22Rv1 (cell line): ENCODE measurements around the gene SH2D3C.

ENCODE experiments used
- H3K27ac ChIP-seq: fragments of 450-650 bp; 2 replicates; pipeline ENCODE4 v1.5.1; 2017
- ZFX ChIP-seq: fragments of 450-650 bp; IDR thresholded peaks from 2 replicates; pipeline ENCODE4 v1.6.1; 2017; ENCODE audit warnings: antibody characterized with exemption, borderline replicate concordance
- TF ChIP-seq, protein P1 (sequence below): fragments of 450-650 bp; IDR thresholded peaks from 2 replicates; pipeline ENCODE4 v1.5.1; 2017; ENCODE audit warnings: mild to moderate bottlenecking

The SH2D3C gene

DNA sequence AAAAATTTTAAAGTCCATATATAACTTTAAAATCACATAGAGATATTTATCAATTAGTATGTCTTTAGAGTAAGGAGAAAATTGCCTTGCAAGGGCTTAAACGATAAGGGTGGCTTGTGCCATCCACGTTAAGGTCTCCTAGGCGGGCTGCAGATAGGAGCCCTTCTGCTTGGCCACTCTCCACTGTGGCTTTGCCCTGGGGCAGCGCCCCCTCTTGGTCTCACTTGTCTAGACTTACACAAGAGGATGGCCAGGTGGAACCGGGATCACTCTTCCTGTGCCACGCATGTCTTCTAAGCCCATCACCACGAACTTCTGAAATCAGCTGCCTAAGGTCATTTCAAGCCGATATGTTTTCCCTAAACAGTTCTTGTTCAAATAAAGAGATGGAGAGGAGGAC, 27.2 kb upstream of the SH2D3C start:
- no peak overlapping the region for H3K27ac ChIP-seq
- no peak for TF ChIP-seq ZFX
- TF ChIP-seq, protein P1, sequence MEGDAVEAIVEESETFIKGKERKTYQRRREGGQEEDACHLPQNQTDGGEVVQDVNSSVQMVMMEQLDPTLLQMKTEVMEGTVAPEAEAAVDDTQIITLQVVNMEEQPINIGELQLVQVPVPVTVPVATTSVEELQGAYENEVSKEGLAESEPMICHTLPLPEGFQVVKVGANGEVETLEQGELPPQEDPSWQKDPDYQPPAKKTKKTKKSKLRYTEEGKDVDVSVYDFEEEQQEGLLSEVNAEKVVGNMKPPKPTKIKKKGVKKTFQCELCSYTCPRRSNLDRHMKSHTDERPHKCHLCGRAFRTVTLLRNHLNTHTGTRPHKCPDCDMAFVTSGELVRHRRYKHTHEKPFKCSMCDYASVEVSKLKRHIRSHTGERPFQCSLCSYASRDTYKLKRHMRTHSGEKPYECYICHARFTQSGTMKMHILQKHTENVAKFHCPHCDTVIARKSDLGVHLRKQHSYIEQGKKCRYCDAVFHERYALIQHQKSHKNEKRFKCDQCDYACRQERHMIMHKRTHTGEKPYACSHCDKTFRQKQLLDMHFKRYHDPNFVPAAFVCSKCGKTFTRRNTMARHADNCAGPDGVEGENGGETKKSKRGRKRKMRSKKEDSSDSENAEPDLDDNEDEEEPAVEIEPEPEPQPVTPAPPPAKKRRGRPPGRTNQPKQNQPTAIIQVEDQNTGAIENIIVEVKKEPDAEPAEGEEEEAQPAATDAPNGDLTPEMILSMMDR = peak; percentile 52

DNA sequence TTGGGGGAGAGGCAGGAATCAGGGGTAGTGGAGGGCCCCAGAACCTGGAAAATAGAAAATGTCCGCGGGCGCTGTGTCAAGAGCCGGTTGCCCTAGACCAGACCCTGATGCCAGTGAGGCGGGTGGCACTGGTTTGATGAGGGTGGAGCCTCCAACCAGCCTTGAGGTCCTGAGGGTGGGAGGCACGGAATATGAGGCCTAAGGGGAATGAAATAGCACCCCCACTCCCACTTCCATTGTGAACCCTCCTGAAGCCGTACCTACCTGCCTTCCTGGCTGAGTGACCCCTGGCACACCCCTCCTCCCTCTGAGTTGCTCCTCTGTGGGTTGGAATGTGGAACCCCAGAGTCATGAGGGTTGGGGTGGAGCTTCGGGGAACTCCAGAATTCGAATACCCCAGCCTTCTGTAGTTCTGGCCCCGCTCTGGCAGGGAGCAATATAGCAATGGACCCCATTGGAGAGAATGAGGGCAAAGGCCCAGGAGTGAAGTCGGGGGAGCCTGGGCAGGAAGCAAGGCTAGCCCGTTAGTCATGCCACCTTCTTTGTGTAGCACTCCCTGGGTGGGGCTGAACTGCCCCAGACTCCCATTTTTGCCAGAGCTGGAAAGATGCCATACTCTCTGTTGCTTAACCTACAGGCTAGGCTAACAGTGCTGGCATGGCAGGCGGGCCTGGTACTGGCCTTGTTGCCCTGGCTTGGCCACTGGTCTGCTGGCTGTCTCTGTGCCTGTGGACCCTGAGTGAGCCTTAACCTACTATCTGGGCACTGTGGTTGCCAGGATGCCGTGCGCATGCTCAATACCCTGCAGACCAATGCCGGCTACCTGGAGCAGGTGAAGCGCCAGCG, 25.3 kb upstream of the SH2D3C start:
- TF ChIP-seq, protein P1 = no peak
- no peak for TF ChIP-seq ZFX
- H3K27ac ChIP-seq = peak overlapping the region; percentile 85

DNA sequence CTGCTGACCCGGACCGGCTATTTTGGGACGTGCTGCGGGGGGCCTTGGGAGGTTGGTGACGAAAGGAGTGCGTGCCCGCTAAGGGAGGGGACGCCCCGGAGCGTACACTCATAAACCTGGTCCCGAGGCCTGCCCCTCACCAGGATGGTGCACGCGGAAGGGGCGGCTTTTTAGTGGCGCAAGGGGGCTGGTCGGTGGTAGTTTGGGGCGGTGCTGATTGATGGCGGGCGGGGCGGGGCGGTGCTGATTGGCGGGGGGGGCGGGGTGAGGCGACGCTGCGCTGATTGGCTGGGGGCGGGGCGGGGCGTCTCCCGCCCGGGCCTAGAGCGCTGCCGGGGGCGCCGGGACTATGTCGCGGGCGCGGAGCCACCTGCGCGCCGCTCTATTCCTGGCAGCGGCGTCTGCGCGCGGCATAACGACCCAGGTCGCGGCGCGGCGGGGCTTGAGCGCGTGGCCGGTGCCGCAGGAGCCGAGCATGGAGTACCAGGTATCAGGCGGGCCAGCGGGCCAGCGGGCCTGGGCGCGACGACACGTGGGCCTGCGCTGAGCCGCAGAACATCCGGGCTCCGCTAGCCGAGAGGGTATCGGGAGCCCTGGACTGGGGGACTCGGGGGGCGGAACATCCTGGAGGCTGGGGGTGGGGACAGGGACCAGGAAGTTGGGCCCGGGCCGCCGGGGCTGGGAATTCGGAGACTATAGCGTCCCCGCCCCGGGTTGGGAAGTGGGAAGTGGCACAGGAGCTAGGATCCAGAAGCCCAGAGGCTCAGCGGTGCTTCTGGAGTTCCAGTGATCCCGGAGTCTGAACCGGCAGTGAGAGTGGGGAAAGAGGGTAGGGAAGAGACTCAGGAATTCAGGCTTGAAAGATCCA, 24.3 kb upstream of the SH2D3C start, which contains the start of gene FPGS:
Gene FPGS, plus strand, starts transcription at position 307 of the 868 bp plus-strand sequence. Its CDS starts 43 bp downstream, at position 350.
- H3K27ac ChIP-seq = peak within 1 kb of the TSS; percentile 85
- TF ChIP-seq, protein P1 = no peak
- TF ChIP-seq ZFX = no peak

DNA sequence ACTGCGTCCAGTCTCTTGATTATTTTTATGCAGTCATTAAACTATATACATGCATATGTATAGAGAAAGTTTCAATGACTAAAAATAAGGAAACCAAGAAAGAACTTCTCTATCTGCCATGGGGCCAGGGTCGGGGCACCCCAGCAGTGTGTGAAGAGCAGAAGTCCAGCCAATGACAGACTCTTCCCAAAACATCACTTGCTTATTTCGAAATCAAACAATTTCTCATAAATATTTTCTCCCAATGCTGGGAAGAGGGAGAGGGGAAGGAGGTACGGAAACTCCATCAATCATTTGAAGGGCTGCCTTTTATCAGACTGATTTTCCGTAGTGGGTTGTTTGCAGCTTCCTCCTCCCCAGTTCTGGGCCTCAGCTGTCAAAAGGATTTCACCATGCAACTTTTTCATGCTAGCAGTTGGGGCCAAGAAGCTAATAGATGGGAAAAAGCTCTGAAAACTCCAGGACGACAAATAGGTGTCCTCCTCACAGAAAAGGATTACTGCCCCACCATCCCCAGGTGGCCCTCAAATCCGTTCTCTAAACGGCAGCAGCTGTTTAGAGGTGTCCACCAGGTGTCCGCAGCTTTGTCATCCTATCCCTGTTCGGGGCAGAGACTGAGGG, 23.6 kb upstream of the SH2D3C start:
- TF ChIP-seq, protein P1 = no peak
- no peak for TF ChIP-seq ZFX
- peak overlapping the region; percentile 85 for H3K27ac ChIP-seq

DNA sequence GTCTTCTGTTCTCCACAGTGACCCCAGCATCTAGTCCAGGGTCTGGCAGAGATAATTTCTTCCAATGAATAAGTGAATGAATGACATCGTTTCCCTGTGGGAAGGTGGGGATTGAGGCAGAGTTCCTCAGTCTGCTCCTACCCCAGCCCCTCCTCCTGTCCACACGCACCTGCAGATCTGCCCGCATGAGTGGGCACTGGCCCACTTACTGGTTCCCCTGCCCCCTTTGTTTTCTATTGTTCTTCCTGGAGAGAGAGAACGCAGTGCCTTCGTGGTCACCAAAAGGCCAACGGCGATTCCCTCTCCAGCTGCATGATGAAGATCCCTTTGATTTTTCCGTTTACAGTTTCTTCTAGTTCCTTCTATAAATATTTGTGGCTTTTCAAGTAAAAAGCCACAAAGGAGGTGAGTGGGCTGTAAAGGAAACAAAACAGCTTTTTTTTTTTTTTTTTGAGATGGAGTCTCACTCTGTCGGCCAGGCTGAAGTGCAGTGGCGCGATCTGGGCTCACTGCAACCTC, 18.4 kb upstream of the SH2D3C start:
- no peak for TF ChIP-seq ZFX
- TF ChIP-seq, protein P1 = no peak

DNA sequence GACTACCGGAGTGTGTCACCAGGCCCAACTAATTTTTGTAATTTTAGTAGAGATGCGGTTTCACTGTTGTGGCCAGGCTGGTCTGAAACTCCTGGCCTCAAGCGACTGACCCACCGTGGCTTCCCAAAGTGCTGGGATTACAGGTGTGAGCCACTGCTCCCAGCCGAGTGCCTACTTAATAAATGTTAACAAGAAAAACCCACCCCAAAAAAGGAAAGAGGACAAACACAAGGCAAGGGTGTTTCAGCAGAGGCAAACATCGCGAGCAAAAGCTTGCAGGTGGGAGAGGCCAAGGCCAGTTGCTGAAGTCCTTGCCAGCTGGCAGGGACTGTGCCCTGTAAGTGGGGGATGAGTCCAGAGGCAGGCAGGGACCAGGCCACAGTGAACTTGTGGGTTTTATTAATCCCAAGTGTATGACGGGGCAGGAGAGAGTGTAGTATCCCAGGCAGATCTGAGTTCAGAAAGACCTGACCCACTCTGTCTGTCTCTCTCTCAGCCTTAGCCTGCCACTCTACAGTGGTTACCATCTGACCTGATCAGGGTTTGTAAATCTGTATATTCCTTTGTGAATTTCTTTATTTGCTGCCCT, 17.9 kb upstream of the SH2D3C start:
- H3K27ac ChIP-seq = peak overlapping the region; percentile 18; the same call in 1 of the 2 replicates
- TF ChIP-seq, protein P1 = no peak
- TF ChIP-seq ZFX = no peak

More for the DNA sequence above, 18.4 kb upstream of the SH2D3C start:
- H3K27ac ChIP-seq = no peak overlapping the region
